H1 (cell line): ENCODE measurements around the gene TRUB1. TPM values are rescaled to one million over a fixed set of nuclear protein-coding genes. Genes with fewer than 3 reads are reported as not detected.

Source experiments
- CTCF ChIA-PET: fragments of 300-600 bp; sonication (Branson Sonifier 250); formaldehyde crosslinking; loops from one replicate; lab custom pipeline; 2021; ENCODE audit not compliant: partially characterized antibody; lab: Charles Lee
- POLR2A ChIA-PET: fragments of 300-600 bp; sonication (Branson Sonifier 250); formaldehyde crosslinking; loops from one replicate; lab custom pipeline; 2021; ENCODE audit warnings: inconsistent platforms; ENCODE audit not compliant: partially characterized antibody; lab: Charles Lee
- DNase-seq, 2 experiments: peaks; one replicate each; pipeline versions ENCODE4 v3.0.0 to v3.0.0-alpha.2; 2010 to 2022; ENCODE audit warnings: low spot score in 2 of 2, low read depth in 1 of 2, mixed read lengths in 1 of 2
- FAIRE-seq: peaks from 2 replicates; lab custom pipeline; 2011; peaks lifted over from hg19 to GRCh38; lab: Jason Lieb, UNC
- H2AFZ ChIP-seq: 2 replicates; pipeline ENCODE4 v1.8.1; 2012; ENCODE audit warnings: low read length, inconsistent platforms
- H2AK5ac ChIP-seq: 2 replicates; pipeline ENCODE4 v1.6.1; 2013; ENCODE audit warnings: low read depth, low read length
- H2BK120ac ChIP-seq: replicated peaks from 2 replicates; pipeline ENCODE3; 2013; ENCODE audit warnings: low read depth, low read length, inconsistent platforms
- H2BK12ac ChIP-seq: 2 replicates; pipeline ENCODE4 v1.6.1; 2013; ENCODE audit warnings: low read depth, low read length
- H2BK15ac ChIP-seq: 2 replicates; pipeline ENCODE4 v1.6.1; 2013; ENCODE audit warnings: low read length
- H2BK20ac ChIP-seq: 2 replicates; pipeline ENCODE4 v1.6.1; 2013; ENCODE audit warnings: low read length
- H2BK5ac ChIP-seq: 2 replicates; pipeline ENCODE4 v1.6.1; 2013; ENCODE audit warnings: low read depth, low read length
- H3K14ac ChIP-seq: 2 replicates; pipeline ENCODE4 v1.6.1; 2013; ENCODE audit warnings: inconsistent platforms; ENCODE audit not compliant: insufficient read length
- H3K18ac ChIP-seq: 2 replicates; pipeline ENCODE4 v1.6.1; 2013; ENCODE audit warnings: low read length; ENCODE audit errors: extremely low read depth
- H3K23ac ChIP-seq: 2 replicates; pipeline ENCODE4 v1.6.1; 2013; ENCODE audit warnings: inconsistent platforms; ENCODE audit not compliant: insufficient read length
- H3K23me2 ChIP-seq: 2 replicates; pipeline ENCODE4 v1.6.1; 2013; ENCODE audit warnings: low read depth, low read length
- H3K27ac ChIP-seq: 2 replicates; pipeline ENCODE4 v1.6.1; 2011; ENCODE audit warnings: low read depth, low read length, inconsistent platforms
- H3K27me3 ChIP-seq, 4 experiments: replicated peaks in 1 of 4; 1 replicate in 1 of 4; 2 replicates in 3 of 4; pipeline versions ENCODE4 v1.6.1 to v1.8.1; 2011 to 2013; ENCODE audit warnings: low read length in 3 of 4, mild to moderate bottlenecking in 3 of 4, inconsistent platforms in 2 of 4, mixed read lengths in 2 of 4, moderate library complexity in 1 of 4; ENCODE audit not compliant: control insufficient read depth in 3 of 4, insufficient read depth in 3 of 4; ENCODE audit errors: extremely low read depth in 1 of 4
- H3K36me3 ChIP-seq, 4 experiments: 2 replicates each; pipeline versions ENCODE4 v1.6.1 to v1.8.1; 2011 to 2013; ENCODE audit warnings: mild to moderate bottlenecking in 4 of 4, low read length in 3 of 4, moderate library complexity in 2 of 4, control low read depth in 1 of 4, inconsistent platforms in 1 of 4; ENCODE audit not compliant: insufficient read depth in 4 of 4, control insufficient read depth in 2 of 4
- H3K4ac ChIP-seq: replicated peaks from 2 replicates; pipeline ENCODE3; 2013; ENCODE audit warnings: low read length, low read depth, mixed read lengths, inconsistent platforms; ENCODE audit not compliant: insufficient read length
- H3K4me1 ChIP-seq, 4 experiments: replicated peaks in 1 of 4; 1 replicate in 1 of 4; 2 replicates in 3 of 4; pipeline versions ENCODE4 v1.6.1 to v1.8.1; 2011 to 2013; ENCODE audit warnings: low read length in 3 of 4, inconsistent platforms in 2 of 4, mixed read lengths in 1 of 4; ENCODE audit not compliant: insufficient read depth in 4 of 4, control insufficient read depth in 3 of 4
- H3K4me2 ChIP-seq, 2 experiments: 2 replicates each; pipeline versions ENCODE4 v1.6.1 to v1.8.1; 2011 to 2013; ENCODE audit warnings: low read depth in 2 of 2, low read length in 2 of 2, control low read depth in 1 of 2, inconsistent platforms in 1 of 2, mild to moderate bottlenecking in 1 of 2; ENCODE audit not compliant: insufficient read depth in 1 of 2
- H3K4me3 ChIP-seq, 4 experiments: fragments of 200-600, 300-600 bp in 1 of 4; sonication (generic), shearing (Covaris generic), sonication (Bioruptor Twin) in 1 of 4; 2 replicates each; pipeline versions ENCODE4 v1.5.1 to v1.8.1; 2011 to 2016; ENCODE audit warnings: low read length in 4 of 4, low read depth in 3 of 4, control low read depth in 2 of 4, inconsistent platforms in 2 of 4, mild to moderate bottlenecking in 2 of 4, mixed read lengths in 1 of 4, moderate library complexity in 1 of 4; ENCODE audit not compliant: insufficient read depth in 2 of 4; ENCODE audit errors: extremely low read depth in 1 of 4
- H3K56ac ChIP-seq: replicated peaks from 2 replicates; pipeline ENCODE3; 2013; ENCODE audit warnings: low read depth, mild to moderate bottlenecking, mixed read lengths, low read length, inconsistent platforms; ENCODE audit not compliant: insufficient read length
- H3K79me1 ChIP-seq: 2 replicates; pipeline ENCODE4 v1.6.1; 2013; ENCODE audit warnings: low read depth, low read length, control low read depth
- H3K79me2 ChIP-seq, 2 experiments: 2 replicates each; pipeline versions ENCODE4 v1.6.1 to v1.8.1; 2012 to 2013; ENCODE audit warnings: low read length in 2 of 2, mild to moderate bottlenecking in 2 of 2, inconsistent platforms in 1 of 2; ENCODE audit not compliant: insufficient read depth in 2 of 2, control insufficient read depth in 1 of 2
- H3K9ac ChIP-seq, 4 experiments: replicated peaks in 1 of 4; 1 replicate in 1 of 4; 2 replicates in 3 of 4; pipeline versions ENCODE4 v1.6.1 to v1.8.1; 2011 to 2013; ENCODE audit warnings: low read depth in 3 of 4, low read length in 3 of 4, control low read depth in 2 of 4, mild to moderate bottlenecking in 2 of 4, moderate library complexity in 2 of 4, inconsistent platforms in 1 of 4; ENCODE audit errors: extremely low read depth in 1 of 4
- H3K9me3 ChIP-seq, 2 experiments: 2 replicates each; pipeline versions ENCODE4 v1.6.1 to v1.8.1; 2012 to 2013; ENCODE audit warnings: mild to moderate bottlenecking in 2 of 2, moderate library complexity in 2 of 2, control low read depth in 1 of 2, inconsistent platforms in 1 of 2, low read depth in 1 of 2, low read length in 1 of 2, mixed read lengths in 1 of 2; ENCODE audit not compliant: insufficient read depth in 2 of 2
- H4K20me1 ChIP-seq, 2 experiments: replicated peaks in 1 of 2; 2 replicates each; pipeline versions ENCODE3 to v1.8.1; 2011 to 2013; ENCODE audit warnings: inconsistent platforms in 2 of 2, low read length in 2 of 2, mild to moderate bottlenecking in 1 of 2; ENCODE audit not compliant: insufficient read depth in 2 of 2, control insufficient read depth in 1 of 2
- H4K5ac ChIP-seq: 2 replicates; pipeline ENCODE4 v1.6.1; 2013; ENCODE audit warnings: low read length, low read depth, mixed read lengths, inconsistent platforms; ENCODE audit not compliant: insufficient read length
- H4K8ac ChIP-seq: 2 replicates; pipeline ENCODE4 v1.8.0; 2013; ENCODE audit warnings: mild to moderate bottlenecking, moderate library complexity, low read length, inconsistent platforms; ENCODE audit not compliant: insufficient read depth; ENCODE audit errors: extremely low read depth
- H4K91ac ChIP-seq: replicated peaks from 2 replicates; pipeline ENCODE3; 2013; ENCODE audit warnings: low read length, mixed read lengths, inconsistent platforms; ENCODE audit not compliant: insufficient read length
- JUN ChIP-seq: IDR thresholded peaks from 2 replicates; pipeline ENCODE4 v1.6.1; 2011; ENCODE audit warnings: low read depth, mild to moderate bottlenecking, improper control_type of control experiment, low read length
- RNF2 ChIP-seq: fragments of 200-900, 300-1000 bp; sonication (generic); IDR thresholded peaks from 2 replicates; pipeline ENCODE4 v1.7.1; 2016; ENCODE audit warnings: borderline replicate concordance, low read depth, mild to moderate bottlenecking, antibody characterized with exemption, low read length; ENCODE audit not compliant: poor library complexity, severe bottlenecking; ENCODE audit errors: missing control alignments
- polyA plus RNA-seq, 7 experiments: library from polyadenylated mRNA; depleted of rRNA in 3 of 7; stranded (reverse) in 5 of 7; unstranded in 2 of 7; fragments of >200 nt in 5 of 7; fragments of 200-250 nt in 2 of 7; gene quantifications; 1 replicate in 5 of 7; 2 replicates in 1 of 7; 4 replicates in 1 of 7; pipeline versions ENCODE4 v1.2.1 to v1.2.3, GENCODE V29; 2011 to 2013; ENCODE audit warnings: missing spikeins in 2 of 7, mixed read lengths in 2 of 7
- total RNA-seq: library from RNA; stranded (reverse); fragmentation: NEBNext Ultra II Directional; extraction: Animal tissue kit (Norgen Biotek cat#: 25700); gene quantifications from 2 replicates; pipeline ENCODE4 v1.2.1, GENCODE V29; 2021

TRUB1 gene
- total and polyA plus RNA-seq, 2 of the 8 experiments (the other 6 are each of a cell fraction or from before 2014, with no cell fraction given) = 6.3 to 22.2 TPM

DNA sequence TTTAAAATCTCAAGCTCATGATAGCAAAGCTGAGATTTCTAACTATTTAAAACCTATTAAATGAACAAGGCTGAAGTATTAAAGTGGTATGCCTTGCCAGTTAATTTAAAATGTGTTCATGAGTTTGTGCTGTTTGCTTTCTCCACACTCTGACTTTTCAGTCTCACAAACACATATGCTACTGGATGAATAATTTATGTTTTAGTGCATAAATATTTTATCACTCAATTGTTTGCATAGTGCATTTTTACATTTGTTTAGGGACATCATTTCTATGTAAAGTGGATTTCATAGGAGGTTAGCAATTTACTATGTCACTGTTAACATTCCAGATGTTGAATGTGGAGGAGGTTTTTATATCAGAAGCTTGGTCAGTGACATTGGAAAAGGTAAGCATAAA, 36.0 kb downstream of the TRUB1 start:
- Histone ChIP-seq H2AFZ (no peak overlapping the region), H3K9me3 (no peaks in the 10 kb centered on the region), H3K79me2 (peaks cover 0 to 24% of the 10 kb centered on the region in 2 experiments; a peak in 2 of 4 replicates), H3K79me1 (no peaks in the 10 kb centered on the region), H2BK5ac (no peak overlapping the region), H3K27ac (no peak overlapping the region), H3K23ac (no peak overlapping the region), H3K4me1 (peaks cover 0 to 8% (median 4%) of the 10 kb centered on the region in 4 experiments; a peak in 4 of 7 replicates), H4K5ac (no peak overlapping the region), H3K36me3 (peaks cover 0 to 13% (median 3%) of the 10 kb centered on the region in 4 experiments; a peak in 3 of 8 replicates), H3K4ac (no peak overlapping the region), H3K14ac (no peak overlapping the region), H3K56ac (no peak overlapping the region), H3K23me2 (no peaks in the 10 kb centered on the region), H2BK20ac (no peak overlapping the region), H2BK12ac (no peak overlapping the region), H3K9ac (no peak overlapping the region), H4K91ac (no peak overlapping the region), H2BK15ac (no peak overlapping the region), H4K8ac (no peak overlapping the region), H3K4me2 (no peak overlapping the region), H4K20me1 (peaks cover 0 to 3% of the 10 kb centered on the region in 2 experiments), H3K4me3 (no peak overlapping the region), H2BK120ac (no peak overlapping the region), H3K27me3 (no peaks in the 10 kb centered on the region), H3K18ac (no peak overlapping the region), H2AK5ac (no peak overlapping the region)
- FAIRE-seq (no peak), DNase-seq (no peak)
- POLR2A ChIA-PET = no interaction called here
- TF ChIP-seq RNF2 (no peak), JUN (no peak)
- CTCF ChIA-PET = interaction anchor here (0.8 to 3.1 kb wide), 4 partner anchors 12 to 97 kb away, joined by 3 to 9 read pairs (median 3); no protein-coding TSS in a partner anchor
